GM12878 (cell line): ENCODE results near the gene PMP22. TPM values are rescaled to one million over a fixed set of nuclear protein-coding genes. Genes with fewer than 3 reads are reported as not detected.
"Not testable (repeated sequence)": the region's sequence is repeated elsewhere in the genome, so short reads cannot be mapped to it uniquely, and the experiment has no call there.

Experiments used
- ATAC-seq: fragments of 200-7000 bp; cut with Tn5 transposase; 3 replicates; pipeline ENCODE4 v1.9.1; 2020; ENCODE audit warnings: mild to moderate bottlenecking, moderate library complexity
- BruUV-seq: library from RNA; stranded (reverse); fragments of 400-500 nt; replicated peaks from 2 replicates; lab custom pipeline; 2021; lab: Mats Ljungman, UMichigan
- CTCF ChIA-PET: fragments of 300-600 bp; sonication (Branson Sonifier 250); formaldehyde crosslinking; extraction: SDS; loops from one replicate; lab custom pipeline; 2021; ENCODE audit warnings: inconsistent platforms; lab: Yijun Ruan, JAX
- POLR2A ChIA-PET: fragments of 350-600 bp; formaldehyde crosslinking; extraction: SDS; loops from one replicate; lab custom pipeline; 2021; ENCODE audit warnings: inconsistent platforms; lab: Charles Lee
- RAD21 ChIA-PET: fragments of 300-600 bp; sonication (Branson Sonifier 250); formaldehyde crosslinking; loops from one replicate; lab custom pipeline; 2023; ENCODE audit warnings: antibody characterized with exemption; ENCODE audit not compliant: unreplicated experiment; lab: Charles Lee
- SMC1A ChIA-PET: fragments of 300-600 bp; sonication (Branson Sonifier 250); formaldehyde crosslinking; loops from one replicate; lab custom pipeline; 2023; ENCODE audit not compliant: unreplicated experiment, uncharacterized antibody; lab: Charles Lee
- DNase-seq: peaks from one replicate; pipeline ENCODE4 v3.0.0-alpha.2; 2011; ENCODE audit warnings: low read depth, low spot score
- FAIRE-seq: peaks from 3 replicates; lab custom pipeline; 2011; peaks lifted over from hg19 to GRCh38; lab: Jason Lieb, UNC
- H2AFZ ChIP-seq: 2 replicates; pipeline ENCODE4 v1.6.0; 2011; ENCODE audit warnings: low read depth, low read length, control low read depth; ENCODE audit not compliant: control insufficient read depth
- H3K27ac ChIP-seq: 2 replicates; pipeline ENCODE4 v1.5.1; 2011; ENCODE audit warnings: control low read depth; ENCODE audit not compliant: control insufficient read depth, insufficient read depth
- H3K27me3 ChIP-seq, 2 experiments: replicated peaks in 1 of 2; 2 replicates each; pipeline versions ENCODE4 v1.6.0 to v1.6.1; 2011; ENCODE audit warnings: low read length in 1 of 2; ENCODE audit not compliant: control insufficient read depth in 2 of 2, insufficient read depth in 2 of 2
- H3K36me3 ChIP-seq, 2 experiments: 2 replicates each; pipeline ENCODE4 v1.5.1; 2011; ENCODE audit warnings: low read length in 1 of 2; ENCODE audit not compliant: control insufficient read depth in 2 of 2, insufficient read depth in 2 of 2
- H3K4me1 ChIP-seq: 2 replicates; pipeline ENCODE4 v1.6.1; 2011; ENCODE audit warnings: mild to moderate bottlenecking, low read length, moderate library complexity, mixed read lengths; ENCODE audit not compliant: control insufficient read depth, insufficient read depth
- H3K4me2 ChIP-seq: 2 replicates; pipeline ENCODE4 v1.6.0; 2011; ENCODE audit warnings: control low read depth; ENCODE audit not compliant: control insufficient read depth, insufficient read depth
- H3K4me3 ChIP-seq: fragments of 200-600 bp; sonication (generic); 2 replicates; pipeline ENCODE4 v1.5.1; 2016
- H3K79me2 ChIP-seq: 2 replicates; pipeline ENCODE4 v1.6.0; 2011; ENCODE audit warnings: low read length; ENCODE audit not compliant: control insufficient read depth, insufficient read depth
- H3K9ac ChIP-seq: 2 replicates; pipeline ENCODE4 v1.8.0; 2011; ENCODE audit warnings: low read length, control low read depth, mixed read lengths; ENCODE audit not compliant: control insufficient read depth, insufficient read depth
- H3K9me3 ChIP-seq: replicated peaks from 3 replicates; pipeline ENCODE4 v1.5.1; 2011; ENCODE audit warnings: mild to moderate bottlenecking, low read length; ENCODE audit not compliant: control insufficient read depth, insufficient read depth
- H4K20me1 ChIP-seq: 2 replicates; pipeline ENCODE4 v1.6.0; 2011; ENCODE audit not compliant: control insufficient read depth, insufficient read depth
- WGBS: methylation state at CpG from one replicate; pipeline ENCODE4 v1.1.6; 2016; ENCODE audit warnings: low lambda C conversion rate; ENCODE audit not compliant: insufficient replicate concordance, insufficient coverage; ENCODE audit errors: missing lambda C conversion rate; 5-methylcytosine and 5-hydroxymethylcytosine counted together
- in situ Hi-C: fragments of 300-500 bp; cut with MboI; formaldehyde crosslinking; loops from 9 replicates; pipeline ENCODE4 v1.14.3; 2018; ENCODE audit warnings: mixed read lengths
- intact Hi-C: fragments of 100-400 bp; cut with micrococcal nuclease; formaldehyde crosslinking; loops from one replicate; pipeline ENCODE4 v1.14.2; 2022; ENCODE audit not compliant: unreplicated experiment
- polyA plus RNA-seq, 11 experiments: library from polyadenylated mRNA; depleted of rRNA in 4 of 11; unstranded in 6 of 11; stranded (reverse) in 5 of 11; fragments of >200 nt; fragmentation: Nextera tagmentation in 4 of 11; fragmentation: Illumina TruSeq in 1 of 11; extraction: Ambion mirVana in 4 of 11; extraction: Trizol in 1 of 11; gene quantifications; 1 replicate in 1 of 11; 2 replicates in 10 of 11; pipeline versions ENCODE4 v1.2.1 to v1.2.3, GENCODE V29; 2011 to 2016; ENCODE audit warnings: inconsistent platforms in 2 of 11, missing spikeins in 2 of 11, low read depth in 1 of 11
- total RNA-seq, 4 experiments: library from RNA; depleted of rRNA in 3 of 4; stranded (reverse); fragments of >200 nt in 3 of 4; fragmentation: Illumina TruSeq in 1 of 4; extraction: Trizol in 1 of 4; gene quantifications; 2 replicates each; pipeline versions ENCODE4 v1.2.1 to v1.2.3, GENCODE V29; 2013 to 2021

Gene PMP22
- total and polyA plus RNA-seq, 10 of the 15 experiments (the other 5 are each of a cell fraction or from before 2014, with no cell fraction given), result 0.59 TPM; not detected in 9

DNA sequence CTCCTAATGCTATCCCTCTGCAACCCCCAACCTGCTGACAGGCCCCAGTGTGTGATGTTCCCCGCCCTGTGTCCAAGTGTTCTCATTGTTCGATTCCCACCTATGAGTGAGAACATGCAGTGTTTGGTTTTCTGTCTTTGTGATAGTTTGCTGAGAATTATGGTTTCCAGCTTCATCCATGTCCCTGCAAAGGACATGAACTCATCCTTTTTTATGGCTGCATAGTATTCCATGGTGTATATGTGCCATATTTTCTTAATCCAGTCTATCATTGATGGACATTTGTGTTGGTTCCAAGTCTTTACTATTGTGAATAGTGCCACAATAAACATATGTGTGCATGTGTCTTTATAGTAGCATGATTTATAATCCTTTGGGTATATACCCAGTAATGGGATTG lies 62.1 kb downstream of the PMP22 start:
- in situ Hi-C loops, H3K9ac ChIP-seq, H2AFZ ChIP-seq, H3K79me2 ChIP-seq, BruUV-seq, CTCF ChIA-PET, H3K4me3 ChIP-seq, H3K36me3 ChIP-seq, SMC1A ChIA-PET, H3K9me3 ChIP-seq, ATAC-seq, H3K27ac ChIP-seq, H3K4me2 ChIP-seq, FAIRE-seq, DNase-seq, H4K20me1 ChIP-seq, intact Hi-C loops, RAD21 ChIA-PET, POLR2A ChIA-PET, H3K27me3 ChIP-seq, H3K4me1 ChIP-seq: not testable (repeated sequence)
- 39% methylated on average over 2 of the region's 2 CpGs for WGBS

GRCh38 chr17:15200574-15200973 lies 64.6 kb downstream of the PMP22 start:
- H4K20me1 ChIP-seq, BruUV-seq, H3K79me2 ChIP-seq, H3K4me1 ChIP-seq, H3K9me3 ChIP-seq, H3K4me2 ChIP-seq, H3K9ac ChIP-seq, H2AFZ ChIP-seq, CTCF ChIA-PET, POLR2A ChIA-PET, FAIRE-seq, H3K36me3 ChIP-seq, H3K27me3 ChIP-seq, intact Hi-C loops, H3K27ac ChIP-seq, ATAC-seq, SMC1A ChIA-PET, RAD21 ChIA-PET, in situ Hi-C loops, DNase-seq, H3K4me3 ChIP-seq: not testable (repeated sequence)
- 0% methylated on average over 2 of the region's 2 CpGs for WGBS
